HepG2 (cell line): ENCODE data around the gene IQCE. TPM values are rescaled to one million over a fixed set of nuclear protein-coding genes. Genes with fewer than 3 reads are reported as not detected.

Experiments
- GABPA ChIP-seq, 2 experiments: IDR thresholded peaks; 2 replicates each; pipeline ENCODE4 v1.6.1; 2011 to 2016; ENCODE audit warnings: low read depth in 2 of 2, low read length in 1 of 2, missing biosample characterization in 1 of 2, missing genetic modification characterization in 1 of 2
- GZF1 ChIP-seq: sonication (generic); formaldehyde crosslinking; IDR thresholded peaks from 2 replicates; pipeline ENCODE4 v1.5.1; 2020; ENCODE audit warnings: mild to moderate bottlenecking, missing genetic modification reagents
- KAT8 ChIP-seq: IDR thresholded peaks from 2 replicates; pipeline ENCODE4 v1.6.1; 2016; ENCODE audit warnings: missing genetic modification reagents, missing compliant biosample characterization
- MEIS1 ChIP-seq: sonication (generic); formaldehyde crosslinking; IDR thresholded peaks from 2 replicates; pipeline ENCODE4 v1.9.0; 2021; ENCODE audit warnings: mild to moderate bottlenecking, missing genetic modification reagents, moderate library complexity, borderline replicate concordance
- MIXL1 ChIP-seq: IDR thresholded peaks from 2 replicates; pipeline ENCODE4 v1.6.1; 2016
- NR1H2 ChIP-seq: sonication (generic); formaldehyde crosslinking; IDR thresholded peaks from 2 replicates; pipeline ENCODE4 v1.8.1; 2022; ENCODE audit warnings: low read depth, missing genetic modification reagents, borderline replicate concordance
- RBM22 ChIP-seq: fragments of 200-400 bp; formaldehyde crosslinking; optimal IDR thresholded peaks from 2 replicates; pipeline ENCODE3; 2017; ENCODE audit warnings: mild to moderate bottlenecking, low read length, moderate library complexity
- RORA ChIP-seq: sonication (generic); formaldehyde crosslinking; IDR thresholded peaks from 2 replicates; pipeline ENCODE4 v1.5.0; 2020; ENCODE audit warnings: mild to moderate bottlenecking, missing genetic modification reagents, moderate library complexity
- SETDB1 ChIP-seq: sonication (generic); formaldehyde crosslinking; IDR thresholded peaks from 2 replicates; pipeline ENCODE4 v1.5.1; 2020; ENCODE audit warnings: missing genetic modification reagents, mild to moderate bottlenecking, borderline replicate concordance
- SMAD1 ChIP-seq: sonication (generic); formaldehyde crosslinking; IDR thresholded peaks from 2 replicates; pipeline ENCODE4 v1.4.0; 2020; ENCODE audit warnings: missing genetic modification reagents, low read depth, mild to moderate bottlenecking, borderline replicate concordance
- SNAPC4 ChIP-seq: sonication (generic); formaldehyde crosslinking; IDR thresholded peaks from 2 replicates; pipeline ENCODE4 v1.4.0; 2020; ENCODE audit warnings: mild to moderate bottlenecking, missing genetic modification reagents
- SRSF1 ChIP-seq: fragments of 200-400 bp; formaldehyde crosslinking; optimal IDR thresholded peaks from 2 replicates; pipeline ENCODE3; 2017; ENCODE audit warnings: mild to moderate bottlenecking, low read depth, low read length, moderate library complexity
- ZNF230 ChIP-seq: sonication (generic); formaldehyde crosslinking; IDR thresholded peaks from 2 replicates; pipeline ENCODE4 v1.4.0; 2020; ENCODE audit warnings: mild to moderate bottlenecking, missing genetic modification reagents
- ZNF282 ChIP-seq: fragments of 450-650 bp; IDR thresholded peaks from 2 replicates; pipeline ENCODE4 v1.6.1; 2018; ENCODE audit not compliant: partially characterized antibody
- ZNF331 ChIP-seq: sonication (generic); formaldehyde crosslinking; IDR thresholded peaks from 2 replicates; pipeline ENCODE4 v1.4.0; 2020; ENCODE audit warnings: missing genetic modification reagents
- ZNF530 ChIP-seq: sonication (generic); formaldehyde crosslinking; IDR thresholded peaks from 2 replicates; pipeline ENCODE4 v1.5.0; 2020; ENCODE audit warnings: low read depth, mild to moderate bottlenecking, missing genetic modification reagents
- ZNF564 ChIP-seq: sonication (generic); formaldehyde crosslinking; IDR thresholded peaks from 2 replicates; pipeline ENCODE4 v1.8.1; 2023; ENCODE audit warnings: mild to moderate bottlenecking, missing genetic modification reagents
- ZNF703 ChIP-seq: sonication (generic); formaldehyde crosslinking; IDR thresholded peaks from 2 replicates; pipeline ENCODE4 v1.5.1; 2020; ENCODE audit warnings: missing genetic modification reagents, mild to moderate bottlenecking, moderate library complexity, borderline replicate concordance
- polyA plus RNA-seq, 8 experiments: library from polyadenylated mRNA; depleted of rRNA in 3 of 8; stranded (reverse) in 7 of 8; unstranded in 1 of 8; fragments of >200 nt; fragmentation: Illumina TruSeq in 4 of 8; extraction: Trizol in 4 of 8; gene quantifications; 2 replicates each; pipeline versions ENCODE4 v1.2.1 to v1.2.3, GENCODE V29; 2011 to 2016; ENCODE audit warnings: low read depth in 4 of 8, missing spikeins in 1 of 8, mixed read lengths in 1 of 8; ENCODE audit not compliant: insufficient read depth in 1 of 8
- total RNA-seq, 5 experiments: library from RNA; depleted of rRNA; stranded (reverse); fragments of >200 nt; fragmentation: Illumina TruSeq; extraction: Trizol; gene quantifications; 2 replicates each; pipeline ENCODE4 v1.2.3, GENCODE V29; 2016; ENCODE audit warnings: low read depth in 1 of 5
- TF ChIP-seq, protein P1 (sequence below): sonication (generic); formaldehyde crosslinking; IDR thresholded peaks from 2 replicates; pipeline ENCODE4 v1.4.0; 2020; ENCODE audit warnings: missing genetic modification reagents, borderline replicate concordance
- TF ChIP-seq, protein P2 (sequence below): sonication (generic); formaldehyde crosslinking; IDR thresholded peaks from 2 replicates; pipeline ENCODE4 v1.5.0; 2020; ENCODE audit warnings: missing genetic modification reagents

The IQCE gene
- total and polyA plus RNA-seq, 2 of the 13 experiments (the other 11 are each of a cell fraction or from before 2014, with no cell fraction given), result 1.5 to 2.5 TPM

- TF ChIP-seq, protein P1, sequence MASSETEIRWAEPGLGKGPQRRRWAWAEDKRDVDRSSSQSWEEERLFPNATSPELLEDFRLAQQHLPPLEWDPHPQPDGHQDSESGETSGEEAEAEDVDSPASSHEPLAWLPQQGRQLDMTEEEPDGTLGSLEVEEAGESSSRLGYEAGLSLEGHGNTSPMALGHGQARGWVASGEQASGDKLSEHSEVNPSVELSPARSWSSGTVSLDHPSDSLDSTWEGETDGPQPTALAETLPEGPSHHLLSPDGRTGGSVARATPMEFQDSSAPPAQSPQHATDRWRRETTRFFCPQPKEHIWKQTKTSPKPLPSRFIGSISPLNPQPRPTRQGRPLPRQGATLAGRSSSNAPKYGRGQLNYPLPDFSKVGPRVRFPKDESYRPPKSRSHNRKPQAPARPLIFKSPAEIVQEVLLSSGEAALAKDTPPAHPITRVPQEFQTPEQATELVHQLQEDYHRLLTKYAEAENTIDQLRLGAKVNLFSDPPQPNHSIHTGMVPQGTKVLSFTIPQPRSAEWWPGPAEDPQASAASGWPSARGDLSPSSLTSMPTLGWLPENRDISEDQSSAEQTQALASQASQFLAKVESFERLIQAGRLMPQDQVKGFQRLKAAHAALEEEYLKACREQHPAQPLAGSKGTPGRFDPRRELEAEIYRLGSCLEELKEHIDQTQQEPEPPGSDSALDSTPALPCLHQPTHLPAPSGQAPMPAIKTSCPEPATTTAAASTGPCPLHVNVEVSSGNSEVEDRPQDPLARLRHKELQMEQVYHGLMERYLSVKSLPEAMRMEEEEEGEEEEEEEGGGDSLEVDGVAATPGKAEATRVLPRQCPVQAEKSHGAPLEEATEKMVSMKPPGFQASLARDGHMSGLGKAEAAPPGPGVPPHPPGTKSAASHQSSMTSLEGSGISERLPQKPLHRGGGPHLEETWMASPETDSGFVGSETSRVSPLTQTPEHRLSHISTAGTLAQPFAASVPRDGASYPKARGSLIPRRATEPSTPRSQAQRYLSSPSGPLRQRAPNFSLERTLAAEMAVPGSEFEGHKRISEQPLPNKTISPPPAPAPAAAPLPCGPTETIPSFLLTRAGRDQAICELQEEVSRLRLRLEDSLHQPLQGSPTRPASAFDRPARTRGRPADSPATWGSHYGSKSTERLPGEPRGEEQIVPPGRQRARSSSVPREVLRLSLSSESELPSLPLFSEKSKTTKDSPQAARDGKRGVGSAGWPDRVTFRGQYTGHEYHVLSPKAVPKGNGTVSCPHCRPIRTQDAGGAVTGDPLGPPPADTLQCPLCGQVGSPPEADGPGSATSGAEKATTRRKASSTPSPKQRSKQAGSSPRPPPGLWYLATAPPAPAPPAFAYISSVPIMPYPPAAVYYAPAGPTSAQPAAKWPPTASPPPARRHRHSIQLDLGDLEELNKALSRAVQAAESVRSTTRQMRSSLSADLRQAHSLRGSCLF (CRISPR knock-in tag), result no peak
- TF ChIP-seq ZNF703 (CRISPR knock-in tag), result no peak
- TF ChIP-seq ZNF530 (CRISPR knock-in tag), result no peak
- TF ChIP-seq GABPA (IDR thresholded peaks at IDR 0.05; ENCODE audit: low read depth, low read length), result no peak
- no peak for TF ChIP-seq GABPA (CRISPR knock-in tag; IDR thresholded peaks at IDR 0.05; ENCODE audit: low read depth)
- no peak for TF ChIP-seq SNAPC4 (CRISPR knock-in tag)
- no peak for TF ChIP-seq GZF1 (CRISPR knock-in tag)
- TF ChIP-seq MEIS1 (CRISPR knock-in tag), result no peak
- TF ChIP-seq RORA, result no peak
- TF ChIP-seq RBM22, result peak; percentile 35
- TF ChIP-seq SRSF1, result no peak
- no peak for TF ChIP-seq SETDB1
- no peak for TF ChIP-seq ZNF564 (CRISPR knock-in tag)
- TF ChIP-seq NR1H2 (CRISPR knock-in tag), result no peak
- TF ChIP-seq ZNF230, result peak; percentile 34; the same call in 1 of the 2 replicates
- TF ChIP-seq, protein P2, sequence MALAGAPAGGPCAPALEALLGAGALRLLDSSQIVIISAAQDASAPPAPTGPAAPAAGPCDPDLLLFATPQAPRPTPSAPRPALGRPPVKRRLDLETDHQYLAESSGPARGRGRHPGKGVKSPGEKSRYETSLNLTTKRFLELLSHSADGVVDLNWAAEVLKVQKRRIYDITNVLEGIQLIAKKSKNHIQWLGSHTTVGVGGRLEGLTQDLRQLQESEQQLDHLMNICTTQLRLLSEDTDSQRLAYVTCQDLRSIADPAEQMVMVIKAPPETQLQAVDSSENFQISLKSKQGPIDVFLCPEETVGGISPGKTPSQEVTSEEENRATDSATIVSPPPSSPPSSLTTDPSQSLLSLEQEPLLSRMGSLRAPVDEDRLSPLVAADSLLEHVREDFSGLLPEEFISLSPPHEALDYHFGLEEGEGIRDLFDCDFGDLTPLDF (CRISPR knock-in tag), result no peak
- TF ChIP-seq MIXL1 (CRISPR knock-in tag), result no peak
- TF ChIP-seq ZNF282, result no peak
- TF ChIP-seq SMAD1 (CRISPR knock-in tag), result no peak
- TF ChIP-seq KAT8 (CRISPR knock-in tag), result no peak
- TF ChIP-seq ZNF331 (CRISPR knock-in tag), result peak; percentile 63
Measured at GRCh38 chr7:2558629-2559282, at the start of gene IQCE (continued).
